HG02610 (cell line): ENCODE data around the gene FAM161A.
"Not testable (repeated sequence)": the region's sequence is repeated elsewhere in the genome, so short reads cannot be mapped to it uniquely, and the experiment has no call there.

Source experiments
- ATAC-seq: cut with Tn5 transposase; IDR thresholded peaks from one replicate; pipeline ENCODE4 v1.9.1; 2021; ENCODE audit warnings: mild to moderate bottlenecking, moderate library complexity; ENCODE audit not compliant: unreplicated experiment

The FAM161A gene

DNA sequence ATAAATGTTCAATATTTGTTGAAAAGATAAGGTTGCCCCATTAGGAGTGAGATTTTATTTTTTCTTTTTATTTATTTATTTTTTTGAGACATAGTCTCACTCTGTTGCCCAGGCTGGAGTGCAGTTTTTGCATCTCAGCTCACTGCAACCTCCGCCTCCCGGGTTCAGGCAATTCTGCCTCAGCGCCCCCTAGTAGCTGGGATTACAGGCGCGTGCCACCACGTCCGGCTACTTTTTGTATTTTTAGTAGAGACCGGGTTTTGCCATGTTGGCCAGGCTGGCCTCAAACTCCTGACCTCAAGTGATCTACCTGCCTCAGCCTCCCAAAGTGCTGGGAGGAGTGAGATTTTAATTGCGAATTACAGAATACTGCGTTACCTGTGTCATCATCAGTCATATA is 2.6 kb downstream of the FAM161A start:
- not testable (repeated sequence) for ATAC-seq

GRCh38 chr2:61845320-61845719 is 8.5 kb downstream of the FAM161A start:
- no peak for ATAC-seq

DNA sequence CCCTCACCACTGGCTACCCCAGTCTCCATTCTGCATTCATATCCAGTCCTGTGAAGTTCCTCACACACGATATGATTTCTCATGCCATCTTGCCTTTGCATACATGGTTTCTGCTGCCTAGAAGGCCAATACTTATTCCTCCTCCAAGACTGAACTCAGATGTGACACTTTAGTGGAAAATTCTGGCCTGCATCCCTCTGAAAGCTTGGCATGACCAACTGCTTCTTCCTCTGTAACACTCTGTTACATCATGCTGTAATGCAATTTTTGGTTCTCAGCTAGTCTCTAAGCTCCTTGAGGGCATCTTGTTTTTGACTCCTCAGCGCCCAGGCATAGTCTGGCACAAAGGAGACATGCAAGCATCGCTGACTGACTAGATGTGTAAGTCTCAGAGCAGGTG is 12.6 kb downstream of the FAM161A start:
- ATAC-seq = no peak

- no peak for ATAC-seq
These were observed 19.0 kb downstream of the FAM161A start for GRCh38 chr2:61834893-61835292.

DNA sequence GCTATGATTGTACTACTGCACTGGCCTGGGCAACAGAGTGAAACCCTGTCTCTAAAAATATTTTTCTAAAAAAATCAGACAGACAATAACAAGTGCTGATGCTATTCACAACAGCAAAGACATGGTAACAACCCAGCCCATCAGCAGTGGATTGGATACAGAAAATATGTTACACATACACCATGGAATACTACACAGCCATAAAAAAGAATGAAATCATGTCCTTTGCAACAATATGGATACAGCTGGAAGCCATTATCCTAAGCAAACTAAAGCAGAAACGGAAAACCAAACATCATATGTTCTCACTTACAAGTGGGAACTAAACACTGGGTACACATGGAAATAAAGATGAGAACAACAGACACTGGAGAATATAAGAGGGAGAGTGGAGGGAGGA is 19.9 kb downstream of the FAM161A start:
- no peak for ATAC-seq

DNA sequence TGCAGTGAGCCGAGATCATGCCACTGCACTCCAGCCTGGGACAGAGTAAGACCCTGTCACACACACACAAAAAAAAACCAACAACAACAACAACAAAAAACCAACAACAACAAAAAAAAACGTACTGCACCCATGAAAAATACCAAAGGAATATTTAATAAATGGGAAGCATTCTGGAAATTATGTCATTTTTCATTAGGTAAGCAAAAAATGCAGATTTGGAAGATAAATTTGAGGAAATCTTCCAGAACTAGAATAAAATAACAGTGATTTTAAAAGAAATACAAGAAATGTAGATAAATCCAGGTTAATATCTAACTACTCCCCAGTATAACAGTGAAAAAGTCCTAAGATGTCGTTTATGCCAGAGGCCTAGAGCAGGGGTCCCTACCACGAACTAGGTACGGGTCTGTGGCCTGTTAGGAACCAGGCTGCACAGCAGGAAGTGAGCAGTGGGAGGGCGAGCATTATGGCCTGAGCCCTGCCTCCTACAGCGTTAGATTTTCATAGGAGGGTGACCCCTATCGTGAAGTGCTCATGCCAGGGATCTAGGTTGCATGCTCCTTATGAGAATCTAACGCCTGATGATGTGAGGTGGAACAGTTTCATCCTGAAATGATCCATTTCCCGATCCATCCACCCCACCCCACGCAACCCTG is 21.5 kb downstream of the FAM161A start:
- no peak for ATAC-seq

DNA sequence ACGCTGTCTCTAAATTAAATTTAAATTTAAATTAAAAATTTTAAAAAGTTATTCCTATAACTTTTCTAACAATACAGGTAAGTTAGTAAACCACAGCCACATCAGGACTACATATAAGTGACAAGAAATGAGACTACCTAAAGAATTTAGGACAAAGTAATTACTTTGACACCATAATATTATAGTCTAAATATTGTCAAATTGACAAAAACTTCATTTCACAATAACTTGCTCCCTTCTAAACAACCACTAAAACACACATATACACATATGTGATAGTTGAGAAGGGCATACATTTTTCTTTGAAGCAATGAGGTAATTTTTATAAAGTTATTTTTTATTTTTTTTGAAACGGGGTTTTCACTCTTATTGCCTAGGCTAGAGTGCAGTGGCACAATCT is 31.6 kb downstream of the FAM161A start:
- no peak for ATAC-seq

GRCh38 chr2:61816480-61817355 is 37.1 kb downstream of the FAM161A start:
- ATAC-seq = no peak

DNA sequence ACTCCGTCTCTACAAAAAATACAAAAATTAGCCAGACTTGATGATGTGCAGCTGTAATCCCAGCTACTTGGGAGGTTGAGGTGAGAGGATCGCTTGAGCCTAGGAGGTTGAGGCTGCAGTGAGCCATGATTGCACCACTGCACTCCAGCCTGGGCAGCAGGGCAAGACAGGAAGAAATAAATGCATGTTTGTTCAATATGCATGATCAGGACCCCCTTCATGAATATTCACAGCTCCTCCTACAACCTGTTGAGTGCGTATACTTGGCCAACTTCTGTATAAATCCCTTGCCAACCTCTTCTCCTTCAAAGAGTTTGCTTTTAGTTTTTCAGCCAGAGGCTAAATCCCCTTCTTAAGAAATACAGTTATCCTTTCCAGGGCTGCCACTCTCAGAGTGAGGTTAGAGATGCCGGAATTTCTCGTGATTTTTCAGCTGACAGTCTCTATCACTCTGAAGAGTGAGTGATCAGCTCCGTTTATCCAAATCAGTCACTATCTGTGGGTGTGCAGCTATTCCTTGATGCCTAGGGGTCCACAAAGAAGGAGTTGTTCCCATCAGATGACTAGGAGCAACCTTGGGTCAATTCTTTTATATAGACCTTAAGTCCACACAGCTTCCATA is 39.2 kb downstream of the FAM161A start:
- no peak for ATAC-seq

DNA sequence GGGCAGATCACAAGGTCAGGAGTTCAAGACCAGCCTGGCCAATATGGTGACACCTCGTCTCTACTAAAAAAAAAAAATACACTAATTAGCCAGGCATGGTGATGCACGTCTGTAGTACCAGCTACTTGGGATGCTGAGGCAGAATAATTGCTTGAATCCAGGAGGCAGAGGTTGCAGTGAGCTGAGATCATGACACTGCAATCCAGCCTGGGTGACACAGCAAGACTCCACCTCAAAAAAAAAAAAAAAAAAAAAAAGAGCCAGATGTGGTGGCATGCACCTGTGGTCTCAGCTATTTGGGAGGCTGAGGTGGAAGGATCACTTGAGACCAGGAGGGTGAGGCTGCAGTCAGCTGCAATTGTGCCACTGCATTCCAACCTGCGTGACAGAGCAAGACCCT is 40.5 kb downstream of the FAM161A start:
- ATAC-seq = not testable (repeated sequence)

- ATAC-seq = no peak
These were observed 42.0 kb downstream of the FAM161A start for GRCh38 chr2:61811821-61812220.

DNA sequence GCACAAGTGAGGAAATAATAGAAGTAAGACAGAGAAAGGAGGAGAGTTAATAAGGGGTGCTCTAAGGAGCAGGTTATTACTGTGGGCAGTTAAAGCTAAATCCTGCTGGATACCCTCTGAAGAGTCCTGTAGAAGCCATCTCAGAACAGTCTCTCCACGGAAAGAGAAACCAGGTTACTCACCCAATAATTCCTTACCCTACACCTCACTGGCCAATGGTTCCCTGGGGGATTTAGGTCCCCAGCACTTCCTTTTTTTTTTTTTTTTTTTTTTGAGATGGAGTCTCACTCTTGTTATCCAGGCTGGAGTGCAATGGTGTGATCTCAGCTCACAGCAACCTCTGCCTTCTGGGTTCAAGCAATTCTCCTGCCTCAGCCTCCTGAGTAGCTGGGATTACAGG is 43.7 kb downstream of the FAM161A start:
- ATAC-seq = not testable (repeated sequence)

DNA sequence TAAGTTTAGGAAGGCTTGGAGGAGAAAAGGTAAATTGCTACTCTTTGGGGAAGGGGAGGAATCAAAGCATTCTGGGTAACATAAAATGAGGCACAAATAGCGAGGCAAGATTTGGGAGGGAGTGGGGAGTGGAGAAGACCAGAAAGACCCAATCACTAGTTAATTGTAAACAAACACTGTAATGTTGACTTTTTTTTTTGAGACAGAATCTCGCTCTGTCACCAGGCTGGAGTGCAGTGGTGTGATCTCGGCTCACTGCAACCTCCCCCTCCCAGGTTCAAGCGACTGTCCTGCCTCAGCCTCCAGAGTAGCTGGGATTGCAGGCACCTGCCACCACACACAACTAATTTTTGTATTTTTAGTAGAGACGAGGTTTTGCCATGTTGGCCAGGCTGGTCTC is 45.2 kb downstream of the FAM161A start:
- not testable (repeated sequence) for ATAC-seq

- ATAC-seq = no peak
These were observed 46.7 kb downstream of the FAM161A start for GRCh38 chr2:61807036-61807757.

DNA sequence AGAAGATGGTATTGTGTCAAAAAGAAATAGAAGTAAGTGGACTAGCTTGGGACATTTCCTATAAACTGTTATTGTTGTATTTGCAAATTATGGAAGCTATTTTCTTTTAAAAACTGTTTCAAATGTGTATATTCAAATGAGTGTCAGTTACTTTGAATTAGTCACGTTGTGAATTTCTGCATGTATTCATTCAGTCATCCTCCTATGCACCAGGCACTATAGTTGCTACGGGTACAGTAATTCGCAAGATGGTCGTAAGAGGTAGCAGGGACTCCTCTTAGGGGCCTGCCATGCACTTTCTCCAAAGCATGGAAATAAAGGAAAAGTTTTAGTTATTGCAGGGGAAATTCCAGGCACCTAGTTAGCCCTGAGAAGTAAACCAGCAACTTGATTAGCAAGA is 51.3 kb downstream of the FAM161A start:
- ATAC-seq = no peak

- no peak for ATAC-seq
These were observed 54.8 kb downstream of the FAM161A start for GRCh38 chr2:61799099-61799498.

- ATAC-seq = not testable (repeated sequence)
These were observed 56.4 kb downstream of the FAM161A start for GRCh38 chr2:61797446-61797845.

GRCh38 chr2:61795408-61795807 is 58.5 kb downstream of the FAM161A start:
- no peak for ATAC-seq

DNA sequence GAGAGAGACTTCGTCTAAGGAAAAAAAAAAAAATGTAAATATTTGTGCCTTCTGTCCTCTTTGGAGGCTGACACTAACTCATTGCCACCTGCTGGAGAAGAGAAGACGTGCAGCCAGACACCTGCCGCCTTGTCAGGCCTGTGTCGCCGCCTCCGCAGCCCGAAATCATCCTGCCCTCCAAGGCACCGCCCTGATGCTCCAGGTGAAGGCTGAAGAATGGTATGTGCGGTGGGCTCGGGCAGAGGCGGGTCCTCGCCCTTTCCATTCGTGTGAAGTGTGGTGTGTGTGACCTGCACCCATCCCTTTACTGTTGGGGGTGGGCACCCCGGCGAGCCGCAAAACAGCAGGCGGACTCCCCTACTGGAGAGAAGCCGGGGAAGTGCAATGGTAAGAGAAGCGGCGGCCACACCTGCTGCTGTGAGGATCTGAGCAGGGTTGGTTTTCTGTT is 60.4 kb downstream of the FAM161A start:
- ATAC-seq = peak; percentile 63

GRCh38 chr2:61792355-61792890 is 61.4 kb downstream of the FAM161A start:
- no peak for ATAC-seq
